NCI-H187 treated with DMSO at 0.1 percent for 48 hours (cell line): ENCODE results near the gene HOXC10.

Source experiments
- DNase-seq: peaks from one replicate; lab custom pipeline; 2025; lab: John Stamatoyannopoulos, UW

HOXC10 gene

GRCh38 chr12:53984901-53985691, at the start of gene HOXC10:
HOXC10 (plus strand) TSS chr12:53985146; CDS start chr12:53985260, 114 bp downstream.
- DNase-seq = peak; percentile 94

- no peak for DNase-seq
Observed at GRCh38 chr12:53935383-53936341, 49.3 kb upstream of the HOXC10 start.

- no peak for DNase-seq
Observed at GRCh38 chr12:53937099-53937498, 47.8 kb upstream of the HOXC10 start.

GRCh38 chr12:53937596-53938325, 47.2 kb upstream of the HOXC10 start:
- no peak for DNase-seq

- DNase-seq = peak; percentile 99
Observed at GRCh38 chr12:53938326-53939140, 46.4 kb upstream of the HOXC10 start, which contains the start of gene HOXC13. HOXC13 (plus strand) TSS chr12:53938831; CDS start chr12:53938907, 76 bp downstream.

- no peak for DNase-seq
Observed at GRCh38 chr12:53939141-53940108, 45.5 kb upstream of the HOXC10 start.

GRCh38 chr12:53940443-53941014, 44.4 kb upstream of the HOXC10 start:
- DNase-seq = no peak

- no peak for DNase-seq
Observed at GRCh38 chr12:53941187-53941586, 43.8 kb upstream of the HOXC10 start.

- no peak for DNase-seq
Observed at GRCh38 chr12:53941750-53942149, 43.2 kb upstream of the HOXC10 start.

- DNase-seq = no peak
Observed at GRCh38 chr12:53942467-53942997, 42.4 kb upstream of the HOXC10 start.

- DNase-seq = no peak
Observed at GRCh38 chr12:53944209-53944608, 40.7 kb upstream of the HOXC10 start.

- no peak for DNase-seq
Observed at GRCh38 chr12:53944907-53945847, 39.8 kb upstream of the HOXC10 start.

GRCh38 chr12:53947743-53948142, 37.2 kb upstream of the HOXC10 start:
- no peak for DNase-seq

GRCh38 chr12:53948650-53949593, 36.0 kb upstream of the HOXC10 start:
- DNase-seq = no peak

- DNase-seq = peak; percentile 23
Observed at GRCh38 chr12:53949631-53950436, 35.1 kb upstream of the HOXC10 start.

- no peak for DNase-seq
Observed at GRCh38 chr12:53950437-53950773, 34.5 kb upstream of the HOXC10 start.
